ENCODE measurements around the gene SAMSN1.
"Not testable (repeated sequence)": the region's sequence is repeated elsewhere in the genome, so short reads cannot be mapped to it uniquely, and the experiment has no call there.

The SAMSN1 gene

DNA sequence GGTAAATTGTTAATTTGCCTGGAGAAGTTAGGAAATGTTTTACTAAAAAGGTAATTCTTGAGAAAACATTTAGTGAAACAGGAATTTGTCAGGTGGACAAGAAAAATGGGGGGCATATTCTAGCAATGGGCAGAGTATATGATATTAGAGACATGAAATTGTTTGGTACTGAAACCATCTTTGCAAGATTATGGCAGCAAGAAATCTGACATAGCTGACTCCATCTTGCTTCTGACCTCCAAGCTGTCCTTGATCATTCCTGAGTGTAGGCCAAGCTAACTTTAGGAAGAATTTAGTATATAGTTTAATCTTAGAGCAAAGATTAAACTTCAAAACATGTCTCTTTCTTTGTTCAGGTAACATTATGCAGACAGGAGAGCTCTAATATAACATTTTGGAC lies 14.0 kb upstream of the SAMSN1 start:
- H3K9me3 ChIP-seq (ENCODE audit: insufficient read depth, low read depth, low read length): peaks cover 13% of the 10 kb centered on the region
- no peaks in the 10 kb centered on the region for H3K36me3 ChIP-seq (ENCODE audit: insufficient read depth, low read depth, low read length)
- H3K27me3 ChIP-seq (ENCODE audit: insufficient read depth, low read length): no peaks in the 10 kb centered on the region
- no peaks in the 10 kb centered on the region; the same call in 1 of the 2 replicates for H3K4me1 ChIP-seq (ENCODE audit: insufficient read depth, low read length)
- H3K9ac ChIP-seq (ENCODE audit: low read depth, low read length): no peak overlapping the region
- no peak overlapping the region for H3K27ac ChIP-seq (ENCODE audit: low read length)
- no peak overlapping the region for H3K4me3 ChIP-seq (ENCODE audit: low read length)

DNA sequence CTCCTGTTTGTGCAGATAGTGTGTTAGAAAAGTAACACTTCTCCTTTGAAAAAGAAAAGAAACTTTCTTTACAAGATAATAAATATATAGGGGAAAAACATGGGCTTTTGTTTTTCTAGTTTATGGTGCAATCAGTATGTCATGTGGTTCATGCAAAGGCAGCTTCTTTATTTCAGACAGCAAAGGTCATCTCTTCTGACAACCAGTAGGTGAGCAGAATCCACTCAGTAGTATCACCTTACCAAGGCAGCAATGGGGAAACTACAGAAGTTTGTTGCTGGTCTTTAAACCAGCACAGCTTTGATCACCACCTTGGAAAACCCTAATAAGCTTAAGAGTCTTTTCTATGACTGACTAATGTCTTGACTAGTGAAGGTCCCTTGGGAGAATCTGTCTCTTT lies 13.0 kb upstream of the SAMSN1 start:
- Histone ChIP-seq H3K27me3 (ENCODE audit: insufficient read depth, low read length) (no peaks in the 10 kb centered on the region), H3K9ac (ENCODE audit: low read depth, low read length) (no peak overlapping the region), H3K4me1 (ENCODE audit: insufficient read depth, low read length) (peaks cover 8% of the 10 kb centered on the region; the same call in 1 of the 2 replicates), H3K27ac (ENCODE audit: low read length) (no peak overlapping the region), H3K36me3 (ENCODE audit: insufficient read depth, low read depth, low read length) (no peaks in the 10 kb centered on the region), H3K4me3 (ENCODE audit: low read length) (no peak overlapping the region), H3K9me3 (ENCODE audit: insufficient read depth, low read depth, low read length) (peaks cover 13% of the 10 kb centered on the region)

DNA sequence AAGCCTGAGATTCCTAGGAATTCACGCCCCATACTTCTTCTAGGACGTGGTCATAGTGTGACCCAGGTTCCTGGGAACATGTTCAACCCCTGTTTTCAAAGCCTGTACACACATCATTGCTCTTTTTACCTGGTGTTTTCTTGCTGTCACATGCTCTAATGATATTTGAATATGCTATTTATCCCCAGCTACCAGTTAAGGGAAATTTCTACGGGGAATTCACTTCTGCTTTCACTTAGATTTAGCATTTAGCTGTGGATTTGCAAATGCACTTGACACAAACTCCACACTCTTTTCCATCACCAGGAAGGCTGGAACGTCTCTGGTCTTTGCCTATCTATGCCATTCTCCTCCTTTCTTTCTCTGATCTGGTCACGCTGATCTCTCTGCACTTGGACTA lies 11.3 kb upstream of the SAMSN1 start:
- Histone ChIP-seq H3K9ac (ENCODE audit: low read depth, low read length) (no peak overlapping the region), H3K27ac (ENCODE audit: low read length) (no peak overlapping the region), H3K36me3 (ENCODE audit: insufficient read depth, low read depth, low read length) (no peaks in the 10 kb centered on the region), H3K4me3 (ENCODE audit: low read length) (no peak overlapping the region), H3K4me1 (ENCODE audit: insufficient read depth, low read length) (peaks cover 8% of the 10 kb centered on the region; the same call in 1 of the 2 replicates), H3K27me3 (ENCODE audit: insufficient read depth, low read length) (no peaks in the 10 kb centered on the region), H3K9me3 (ENCODE audit: insufficient read depth, low read depth, low read length) (peaks cover 13% of the 10 kb centered on the region)

DNA sequence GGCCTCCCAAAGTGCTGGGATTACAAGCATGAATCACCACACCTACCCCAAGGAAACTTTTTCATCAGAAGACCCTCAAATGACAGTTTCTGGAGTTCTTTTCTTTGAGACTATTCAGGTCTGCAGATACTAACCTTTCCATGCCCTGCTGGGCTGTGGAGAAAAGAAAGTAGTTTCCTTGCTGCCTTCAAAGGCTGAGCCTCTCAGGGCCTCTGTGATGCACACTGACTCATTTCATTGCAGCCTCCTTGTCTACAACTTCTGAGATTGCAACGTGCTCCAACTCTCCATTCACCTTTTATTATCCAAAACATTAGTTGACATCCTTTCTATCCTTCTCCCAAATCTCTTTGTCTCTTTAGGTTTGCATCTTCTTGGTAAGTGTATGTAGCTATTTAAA lies 8.8 kb upstream of the SAMSN1 start:
- Histone ChIP-seq H3K9me3 (ENCODE audit: insufficient read depth, low read depth, low read length) (no peaks in the 10 kb centered on the region), H3K4me3 (ENCODE audit: low read length) (no peak overlapping the region), H3K27me3 (ENCODE audit: insufficient read depth, low read length) (no peaks in the 10 kb centered on the region), H3K4me1 (ENCODE audit: insufficient read depth, low read length) (peaks cover 8% of the 10 kb centered on the region; the same call in 1 of the 2 replicates), H3K9ac (ENCODE audit: low read depth, low read length) (no peak overlapping the region), H3K36me3 (ENCODE audit: insufficient read depth, low read depth, low read length) (no peaks in the 10 kb centered on the region), H3K27ac (ENCODE audit: low read length) (no peak overlapping the region)

DNA sequence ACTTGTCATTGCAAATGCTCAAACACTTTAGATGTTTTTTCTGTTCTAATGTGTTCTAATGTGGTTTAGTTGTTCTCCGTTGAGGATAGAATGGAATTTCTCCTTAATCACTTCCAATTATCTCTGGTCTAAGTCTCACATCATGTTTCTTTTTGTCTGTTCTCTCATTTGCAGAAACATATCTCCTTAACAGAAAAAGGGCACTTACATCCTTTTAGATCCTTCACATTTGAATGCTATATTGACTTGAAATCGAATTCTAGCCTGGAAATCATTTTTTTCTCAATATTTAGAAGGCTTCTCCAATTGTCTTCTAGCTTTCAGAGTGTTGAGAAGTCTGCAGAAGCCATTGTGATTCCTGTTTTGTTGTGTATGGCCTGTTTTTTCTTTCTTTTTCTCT lies 7.3 kb upstream of the SAMSN1 start:
- no peaks in the 10 kb centered on the region for H3K27me3 ChIP-seq (ENCODE audit: insufficient read depth, low read length)
- no peak overlapping the region for H3K4me3 ChIP-seq (ENCODE audit: low read length)
- H3K9ac ChIP-seq (ENCODE audit: low read depth, low read length): no peak overlapping the region
- no peaks in the 10 kb centered on the region for H3K9me3 ChIP-seq (ENCODE audit: insufficient read depth, low read depth, low read length)
- H3K36me3 ChIP-seq (ENCODE audit: insufficient read depth, low read depth, low read length): no peaks in the 10 kb centered on the region
- H3K4me1 ChIP-seq (ENCODE audit: insufficient read depth, low read length): peaks cover 8% of the 10 kb centered on the region; the same call in 1 of the 2 replicates
- no peak overlapping the region for H3K27ac ChIP-seq (ENCODE audit: low read length)

DNA sequence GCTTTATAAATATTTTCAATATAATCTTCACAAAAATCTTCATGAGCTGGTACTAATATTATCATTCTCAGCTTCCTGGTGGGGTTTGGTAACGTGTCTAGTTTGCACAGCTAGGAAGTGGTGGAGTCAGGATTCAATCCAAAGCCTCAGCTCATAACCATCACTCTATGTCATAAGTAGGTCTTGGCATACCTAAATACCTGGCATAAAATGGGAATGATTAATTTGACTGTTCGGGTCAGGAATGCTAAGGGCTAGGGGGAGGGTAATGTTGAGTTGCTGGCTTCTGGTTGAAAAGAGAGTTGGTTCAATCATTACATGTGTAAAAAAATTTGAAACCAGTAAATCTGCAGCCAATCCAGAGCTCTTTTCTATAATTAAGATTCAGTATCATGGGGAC lies 5.6 kb upstream of the SAMSN1 start:
- Histone ChIP-seq H3K36me3 (ENCODE audit: insufficient read depth, low read depth, low read length) (no peaks in the 10 kb centered on the region), H3K4me3 (ENCODE audit: low read length) (no peak overlapping the region), H3K9ac (ENCODE audit: low read depth, low read length) (no peak overlapping the region), H3K9me3 (ENCODE audit: insufficient read depth, low read depth, low read length) (no peaks in the 10 kb centered on the region), H3K4me1 (ENCODE audit: insufficient read depth, low read length) (peaks cover 8% of the 10 kb centered on the region; the same call in 1 of the 2 replicates), H3K27ac (ENCODE audit: low read length) (no peak overlapping the region), H3K27me3 (ENCODE audit: insufficient read depth, low read length) (no peaks in the 10 kb centered on the region)

DNA sequence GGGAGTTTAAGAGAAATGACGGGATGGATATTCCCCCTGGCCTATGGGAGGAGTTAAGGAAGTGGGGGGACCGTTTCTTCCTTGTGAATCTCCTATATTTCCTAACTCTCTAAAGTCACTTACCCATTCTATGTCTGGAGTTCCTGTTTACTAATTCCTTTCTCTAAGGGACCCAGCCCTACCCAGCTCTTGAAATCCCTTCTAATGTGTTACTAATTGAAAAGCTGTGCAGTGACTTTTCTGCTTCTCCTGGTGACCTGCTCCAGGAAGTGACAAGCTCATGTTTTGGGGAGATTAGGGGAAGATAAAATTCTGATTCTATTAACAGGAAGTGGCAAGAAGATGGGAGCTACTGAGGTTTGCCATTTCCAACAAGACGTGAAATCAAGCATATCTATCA lies 4.0 kb upstream of the SAMSN1 start:
- Histone ChIP-seq H3K9ac (ENCODE audit: low read depth, low read length) (no peak overlapping the region), H3K4me1 (ENCODE audit: insufficient read depth, low read length) (peaks cover 8% of the 10 kb centered on the region; the same call in 1 of the 2 replicates), H3K36me3 (ENCODE audit: insufficient read depth, low read depth, low read length) (no peaks in the 10 kb centered on the region), H3K9me3 (ENCODE audit: insufficient read depth, low read depth, low read length) (no peaks in the 10 kb centered on the region), H3K4me3 (ENCODE audit: low read length) (no peak overlapping the region), H3K27ac (ENCODE audit: low read length) (no peak overlapping the region), H3K27me3 (ENCODE audit: insufficient read depth, low read length) (no peaks in the 10 kb centered on the region)

DNA sequence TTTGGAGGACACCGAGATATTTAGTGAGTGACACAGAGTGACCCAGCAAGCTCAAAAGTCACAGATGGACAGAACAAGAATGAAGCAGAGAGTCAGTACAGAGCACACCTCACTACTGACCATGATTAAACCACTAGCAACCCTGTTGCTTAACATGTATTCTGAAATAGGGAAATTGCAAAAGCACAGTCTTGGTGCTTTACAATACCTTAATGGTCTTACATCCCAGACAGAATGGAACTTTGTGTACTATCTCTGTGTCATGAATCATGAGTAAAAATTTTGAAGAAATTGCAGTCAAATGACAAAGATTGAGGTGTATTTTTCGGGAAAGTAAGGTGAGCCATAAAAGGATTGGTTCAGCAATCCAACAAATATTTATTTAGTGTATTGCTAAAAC lies 2.7 kb upstream of the SAMSN1 start:
- Histone ChIP-seq H3K9ac (ENCODE audit: low read depth, low read length) (no peak overlapping the region), H3K27ac (ENCODE audit: low read length) (no peak overlapping the region), H3K4me3 (ENCODE audit: low read length) (no peak overlapping the region), H3K36me3 (ENCODE audit: insufficient read depth, low read depth, low read length) (no peaks in the 10 kb centered on the region), H3K27me3 (ENCODE audit: insufficient read depth, low read length) (no peaks in the 10 kb centered on the region), H3K4me1 (ENCODE audit: insufficient read depth, low read length) (no peaks in the 10 kb centered on the region), H3K9me3 (ENCODE audit: insufficient read depth, low read depth, low read length) (no peaks in the 10 kb centered on the region)

DNA sequence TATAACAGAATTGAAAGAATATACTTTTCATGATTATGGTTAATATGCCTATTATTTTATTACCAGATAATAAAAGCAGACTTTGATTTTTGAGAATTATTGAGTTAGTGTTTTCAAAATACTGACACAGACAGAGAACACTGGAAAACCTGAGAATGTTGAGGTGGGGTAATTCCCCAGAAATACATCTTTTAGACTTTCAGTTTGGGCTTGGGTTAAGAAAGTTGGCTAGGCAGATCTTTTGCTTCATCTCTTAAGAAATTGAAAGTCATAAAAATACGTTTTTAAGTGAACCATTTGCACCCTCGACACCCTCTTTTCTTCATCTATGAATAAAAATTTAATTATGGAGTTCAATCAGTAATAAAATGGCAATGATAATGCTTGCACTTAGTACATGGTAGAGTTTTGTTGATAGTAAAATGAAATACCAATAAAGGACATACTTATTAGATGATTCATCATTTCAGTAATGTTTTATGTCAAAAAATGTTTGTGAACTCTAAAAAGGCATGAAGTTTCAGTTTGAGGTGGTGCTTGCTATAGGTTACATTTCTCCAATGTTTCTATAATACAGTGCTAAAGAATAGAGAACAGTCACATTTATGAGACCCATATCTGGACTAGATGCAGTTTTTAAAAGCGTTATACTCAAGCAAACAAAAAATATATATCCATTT lies 1.9 kb upstream of the SAMSN1 start:
- no peak overlapping the region for H3K9ac ChIP-seq (ENCODE audit: low read depth, low read length)
- no peaks in the 10 kb centered on the region for H3K27me3 ChIP-seq (ENCODE audit: insufficient read depth, low read length)
- H3K27ac ChIP-seq (ENCODE audit: low read length): no peak overlapping the region

DNA sequence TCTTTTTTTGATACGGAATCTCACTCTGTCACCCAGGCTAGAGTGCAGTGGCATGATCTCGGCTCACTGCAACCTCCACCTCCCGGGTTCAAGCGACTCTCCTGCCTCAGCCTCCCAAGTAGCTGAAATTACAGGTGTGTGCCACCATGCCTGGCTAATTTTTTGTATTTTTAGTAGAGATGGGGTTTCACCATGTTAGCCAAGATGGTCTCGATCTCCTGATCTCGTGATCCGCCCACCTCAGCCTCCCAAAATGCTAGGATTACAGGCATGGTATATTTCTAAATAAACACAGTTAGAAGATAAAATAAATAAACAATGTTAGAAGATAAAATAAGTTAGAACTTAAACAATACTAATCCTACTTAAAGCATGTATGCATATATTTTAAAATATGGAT lies 604 bp upstream of the SAMSN1 start:
- not testable (repeated sequence) for H3K9ac ChIP-seq (ENCODE audit: low read depth, low read length); H3K27ac ChIP-seq (ENCODE audit: low read length); H3K27me3 ChIP-seq (ENCODE audit: insufficient read depth, low read length); H3K36me3 ChIP-seq (ENCODE audit: insufficient read depth, low read depth, low read length); H3K9me3 ChIP-seq (ENCODE audit: insufficient read depth, low read depth, low read length); H3K4me1 ChIP-seq (ENCODE audit: insufficient read depth, low read length); H3K4me3 ChIP-seq (ENCODE audit: low read length)

More for the DNA sequence above, 1.9 kb upstream of the SAMSN1 start:
- H3K4me3 ChIP-seq (ENCODE audit: low read length): no peak overlapping the region
- H3K36me3 ChIP-seq (ENCODE audit: insufficient read depth, low read depth, low read length): no peaks in the 10 kb centered on the region
- H3K9me3 ChIP-seq (ENCODE audit: insufficient read depth, low read depth, low read length): no peaks in the 10 kb centered on the region
- H3K4me1 ChIP-seq (ENCODE audit: insufficient read depth, low read length): no peaks in the 10 kb centered on the region

DNA sequence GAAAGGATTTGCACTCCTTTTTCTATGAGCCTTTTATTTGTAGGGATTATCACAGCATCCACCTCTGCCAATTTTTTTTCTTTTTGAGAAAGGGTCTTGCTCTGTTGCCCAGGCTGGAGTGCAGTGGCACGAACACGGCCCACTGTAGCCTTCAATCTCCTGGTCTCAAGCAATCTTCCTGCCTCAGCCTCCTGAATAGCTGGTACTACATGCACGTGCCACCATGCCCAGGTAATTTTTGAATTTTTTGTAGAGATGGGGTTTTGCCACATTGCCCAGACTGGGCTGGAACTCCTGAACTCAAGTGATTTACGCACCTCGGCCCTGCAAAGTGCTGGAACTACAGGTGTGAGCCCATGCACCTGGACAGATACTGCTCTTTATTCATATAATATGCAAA lies 2.1 kb downstream of the SAMSN1 start:
- no peaks in the 10 kb centered on the region for H3K27me3 ChIP-seq (ENCODE audit: insufficient read depth, low read length)
- H3K4me3 ChIP-seq (ENCODE audit: low read length): no peak overlapping the region
- no peaks in the 10 kb centered on the region; the same call in 1 of the 2 replicates for H3K4me1 ChIP-seq (ENCODE audit: insufficient read depth, low read length)
- no peaks in the 10 kb centered on the region for H3K9me3 ChIP-seq (ENCODE audit: insufficient read depth, low read depth, low read length)
- H3K27ac ChIP-seq (ENCODE audit: low read length): no peak overlapping the region
- H3K9ac ChIP-seq (ENCODE audit: low read depth, low read length): no peak overlapping the region
- H3K36me3 ChIP-seq (ENCODE audit: insufficient read depth, low read depth, low read length): no peaks in the 10 kb centered on the region

DNA sequence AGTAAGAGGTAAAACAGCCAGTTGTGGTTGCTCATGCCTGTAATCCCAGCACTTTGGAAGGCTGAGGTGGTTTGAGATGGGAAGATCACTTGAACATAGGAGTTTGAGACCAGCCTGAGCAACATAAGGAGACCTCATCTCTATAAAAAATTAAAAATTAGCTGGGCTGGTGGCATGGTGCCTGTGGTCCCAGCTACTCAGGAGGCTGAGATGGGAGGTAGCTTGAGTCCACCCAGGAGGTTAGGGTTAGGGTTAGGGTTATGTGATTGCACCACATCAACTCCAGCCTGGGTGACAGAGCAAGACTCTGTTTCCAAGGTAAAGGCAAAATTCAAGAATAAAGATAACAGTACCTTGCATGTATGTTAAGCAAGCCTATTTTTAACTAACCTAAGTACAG lies 3.5 kb downstream of the SAMSN1 start:
- no peak overlapping the region for H3K9ac ChIP-seq (ENCODE audit: low read depth, low read length)

More for the DNA sequence above, 3.5 kb downstream of the SAMSN1 start:
- Histone ChIP-seq H3K9me3 (ENCODE audit: insufficient read depth, low read depth, low read length) (no peaks in the 10 kb centered on the region), H3K4me1 (ENCODE audit: insufficient read depth, low read length) (no peaks in the 10 kb centered on the region; the same call in 1 of the 2 replicates), H3K36me3 (ENCODE audit: insufficient read depth, low read depth, low read length) (no peaks in the 10 kb centered on the region), H3K27me3 (ENCODE audit: insufficient read depth, low read length) (no peaks in the 10 kb centered on the region), H3K27ac (ENCODE audit: low read length) (no peak overlapping the region), H3K4me3 (ENCODE audit: low read length) (no peak overlapping the region)
